GM18498 (cell line): ENCODE results near the gene TSPAN10.
"Not testable (repeated sequence)": the region's sequence is repeated elsewhere in the genome, so short reads cannot be mapped to it uniquely, and the experiment has no call there.

Experiments used
- ATAC-seq: cut with Tn5 transposase; IDR thresholded peaks from one replicate; pipeline ENCODE4 v1.9.1; 2021; ENCODE audit warnings: mild to moderate bottlenecking, moderate library complexity; ENCODE audit not compliant: unreplicated experiment

The TSPAN10 gene

GRCh38 chr17:81636505-81637288 lies at the start of gene TSPAN10, which contains the start of gene NPLOC4:
Gene TSPAN10 (plus strand): TSS chr17:81637196. CDS start chr17:81642413, 5,217 bp downstream.
Gene NPLOC4 (minus strand): TSS chr17:81637112. CDS start chr17:81636930, 182 bp downstream.
- peak; percentile 86 for ATAC-seq

GRCh38 chr17:81589612-81590011 lies 47.4 kb upstream of the TSPAN10 start:
- no peak for ATAC-seq

- no peak for ATAC-seq
Observed at GRCh38 chr17:81590121-81590520, 46.9 kb upstream of the TSPAN10 start.

GRCh38 chr17:81591971-81592370 lies 45.0 kb upstream of the TSPAN10 start:
- ATAC-seq, result no peak

GRCh38 chr17:81593105-81593871 lies 43.7 kb upstream of the TSPAN10 start:
- ATAC-seq, result no peak

GRCh38 chr17:81599719-81600486 lies 37.1 kb upstream of the TSPAN10 start:
- no peak for ATAC-seq

GRCh38 chr17:81601525-81602120 lies 35.4 kb upstream of the TSPAN10 start:
- peak; percentile 44 for ATAC-seq

- ATAC-seq, result no peak
Observed at GRCh38 chr17:81603846-81604610, 33.0 kb upstream of the TSPAN10 start.

GRCh38 chr17:81607431-81607830 lies 29.6 kb upstream of the TSPAN10 start:
- ATAC-seq, result no peak

- no peak for ATAC-seq
Observed at GRCh38 chr17:81608082-81608481, 28.9 kb upstream of the TSPAN10 start.

- no peak for ATAC-seq
Observed at GRCh38 chr17:81608605-81609004, 28.4 kb upstream of the TSPAN10 start.

- ATAC-seq, result no peak
Observed at GRCh38 chr17:81609541-81610311, 27.3 kb upstream of the TSPAN10 start.

GRCh38 chr17:81612172-81612970 lies 24.6 kb upstream of the TSPAN10 start:
- no peak for ATAC-seq

- no peak for ATAC-seq
Observed at GRCh38 chr17:81615401-81615930, 21.5 kb upstream of the TSPAN10 start.

GRCh38 chr17:81616877-81617276 lies 20.1 kb upstream of the TSPAN10 start:
- no peak for ATAC-seq

- not testable (repeated sequence) for ATAC-seq
Observed at GRCh38 chr17:81618307-81618706, 18.7 kb upstream of the TSPAN10 start.

- ATAC-seq, result no peak
Observed at GRCh38 chr17:81621494-81622130, 15.4 kb upstream of the TSPAN10 start.

- ATAC-seq, result no peak
Observed at GRCh38 chr17:81630274-81630673, 6.7 kb upstream of the TSPAN10 start.
